K562 (cell line): ENCODE results near the gene MUSK. TPM values are rescaled to one million over a fixed set of nuclear protein-coding genes. Genes with fewer than 3 reads are reported as not detected.

ENCODE experiments used
- ATAC-seq: fragments of 200-7000 bp; cut with Tn5 transposase; 3 replicates; pipeline ENCODE4 v1.9.1; 2020; ENCODE audit warnings: moderate library complexity
- BruUV-seq: library from RNA; stranded (reverse); fragments of 400-500 nt; replicated peaks from 2 replicates; lab custom pipeline; 2021; lab: Mats Ljungman, UMichigan
- CTCF ChIA-PET: fragments of 300-600 bp; formaldehyde crosslinking; extraction: SDS; loops from one replicate; lab custom pipeline; 2021; ENCODE audit warnings: low intra/inter-chr PET ratio; lab: Yijun Ruan, JAX
- POLR2A ChIA-PET: fragments of 300-600, 350-650 bp; sonication (Branson Sonifier 250); formaldehyde crosslinking; extraction: SDS; loops from one replicate; lab custom pipeline; 2021; ENCODE audit warnings: antibody characterized with exemption, inconsistent platforms; lab: Yijun Ruan, JAX
- DNase-seq, 4 experiments: peaks; one replicate each; pipeline versions ENCODE4 v3.0.0 to v3.0.0-alpha.2; 2011 to 2018; ENCODE audit warnings: low spot score in 3 of 4, mixed read lengths in 3 of 4; ENCODE audit errors: extremely low read depth in 1 of 4
- FAIRE-seq: peaks from 2 replicates; lab custom pipeline; 2011; peaks lifted over from hg19 to GRCh38; lab: Jason Lieb, UNC
- H2AFZ ChIP-seq: 2 replicates; pipeline ENCODE4 v1.6.0; 2011; ENCODE audit warnings: low read depth, low read length, control low read depth, inconsistent platforms
- H3K27ac ChIP-seq: fragments of 200-600 bp; 3 replicates; pipeline ENCODE4 v1.8.0; 2011; ENCODE audit warnings: low read depth, mild to moderate bottlenecking, control low read depth, inconsistent platforms, low read length, moderate library complexity, mixed read lengths; ENCODE audit errors: extremely low read depth
- H3K27me3 ChIP-seq, 2 experiments: fragments of 300-600 bp in 1 of 2; 2 replicates in 1 of 2; 3 replicates in 1 of 2; pipeline versions ENCODE4 v1.6.0 to v1.8.0; 2011; ENCODE audit warnings: inconsistent platforms in 2 of 2, low read length in 2 of 2, mild to moderate bottlenecking in 1 of 2, mixed read lengths in 1 of 2, moderate library complexity in 1 of 2; ENCODE audit not compliant: control insufficient read depth in 2 of 2, insufficient read depth in 2 of 2
- H3K36me3 ChIP-seq: fragments of 300-600 bp; 3 replicates; pipeline ENCODE4 v1.8.0; 2011; ENCODE audit warnings: mild to moderate bottlenecking, low read length, inconsistent platforms; ENCODE audit not compliant: control insufficient read depth, insufficient read depth
- H3K4me1 ChIP-seq, 2 experiments: fragments of 200-600 bp in 1 of 2; replicated peaks in 1 of 2; 2 replicates in 1 of 2; 3 replicates in 1 of 2; pipeline versions ENCODE4 v1.5.1 to v1.8.0; 2011; ENCODE audit warnings: inconsistent platforms in 2 of 2, low read length in 2 of 2, mild to moderate bottlenecking in 1 of 2, mixed read lengths in 1 of 2, moderate library complexity in 1 of 2; ENCODE audit not compliant: control insufficient read depth in 2 of 2, insufficient read depth in 2 of 2
- H3K4me2 ChIP-seq: 2 replicates; pipeline ENCODE4 v1.6.1; 2011; ENCODE audit warnings: low read length, control low read depth, inconsistent platforms, mixed read lengths; ENCODE audit not compliant: insufficient read depth
- H3K4me3 ChIP-seq: fragments of 200-600 bp; sonication (generic), shearing (Covaris generic); 2 replicates; pipeline ENCODE4 v1.5.1; 2016; ENCODE audit warnings: control low read depth, inconsistent platforms
- H3K79me2 ChIP-seq: fragments of 200-600 bp; 3 replicates; pipeline ENCODE4 v1.8.0; 2011; ENCODE audit warnings: low read length, inconsistent platforms; ENCODE audit not compliant: control insufficient read depth, insufficient read depth
- H3K9ac ChIP-seq, 2 experiments: 2 replicates each; pipeline versions ENCODE4 v1.6.0 to v1.6.1; 2011; ENCODE audit warnings: low read depth in 2 of 2, low read length in 2 of 2, control low read depth in 1 of 2, inconsistent platforms in 1 of 2, mild to moderate bottlenecking in 1 of 2, mixed read lengths in 1 of 2; ENCODE audit not compliant: insufficient read depth in 1 of 2
- H3K9me1 ChIP-seq: one replicate; pipeline ENCODE4 v1.6.0; 2011; ENCODE audit warnings: inconsistent platforms, mild to moderate bottlenecking, low read length, moderate library complexity; ENCODE audit not compliant: control insufficient read depth, insufficient read depth
- H3K9me3 ChIP-seq: replicated peaks from 2 replicates; pipeline ENCODE4 v1.5.1; 2011; ENCODE audit warnings: low read depth, low read length, inconsistent platforms; ENCODE audit not compliant: control insufficient read depth, insufficient read depth
- H4K20me1 ChIP-seq: replicated peaks from 2 replicates; pipeline ENCODE4 v1.6.1; 2011; ENCODE audit warnings: low read length, inconsistent platforms, mixed read lengths; ENCODE audit not compliant: control insufficient read depth, insufficient read depth
- BRCA1 ChIP-seq, 2 experiments: fragments of 450-650 bp in 1 of 2; sonication (generic) in 1 of 2; formaldehyde crosslinking in 1 of 2; IDR thresholded peaks; 2 replicates each; pipeline versions ENCODE4 v1.5.0 to v1.6.1; 2017 to 2020; ENCODE audit warnings: mild to moderate bottlenecking in 1 of 2, missing genetic modification reagents in 1 of 2
- CAMTA2 ChIP-seq: fragments of 250-450 bp; sonication (Bioruptor Pico); conservative IDR thresholded peaks from 2 replicates; pipeline ENCODE4 v1.5.1; 2022
- COPS2 ChIP-seq: fragments of 450-650 bp; conservative IDR thresholded peaks from 2 replicates; pipeline ENCODE4 v1.6.1; 2016; ENCODE audit warnings: mild to moderate bottlenecking, moderate library complexity
- EHMT2 ChIP-seq: fragments of 450-650 bp; IDR thresholded peaks from 2 replicates; pipeline ENCODE4 v1.6.1; 2018; ENCODE audit warnings: antibody characterized with exemption
- ELF1 ChIP-seq: fragments of 200-800 bp; sonication (Bioruptor generic); IDR thresholded peaks from 2 replicates; pipeline ENCODE4 v1.6.1; 2016; ENCODE audit warnings: missing genetic modification characterization, missing compliant biosample characterization
- GABPB2 ChIP-seq: fragments of 250-450 bp; sonication (Bioruptor Pico); conservative IDR thresholded peaks from 2 replicates; pipeline ENCODE4 v1.5.1; 2021; ENCODE audit warnings: mild to moderate bottlenecking
- GATAD2A ChIP-seq: fragments of 450-650 bp; IDR thresholded peaks from 2 replicates; pipeline ENCODE4 v1.6.1; 2017
- KAT2B ChIP-seq: IDR thresholded peaks from one replicate; pipeline ENCODE4 v1.6.1; 2012; ENCODE audit warnings: low read depth, mild to moderate bottlenecking, control low read depth, inconsistent platforms, low read length, moderate library complexity
- NCOA6 ChIP-seq: fragments of 450-650 bp; IDR thresholded peaks from 2 replicates; pipeline ENCODE4 v1.6.1; 2017; ENCODE audit warnings: mild to moderate bottlenecking
- NUFIP1 ChIP-seq: fragments of 450-650 bp; IDR thresholded peaks from 2 replicates; pipeline ENCODE4 v1.6.1; 2018; ENCODE audit not compliant: partially characterized antibody
- SMARCC2 ChIP-seq: fragments of 450-650 bp; IDR thresholded peaks from 2 replicates; pipeline ENCODE4 v1.6.1; 2017; ENCODE audit warnings: antibody characterized with exemption, moderate library complexity, mild to moderate bottlenecking, low read depth
- TAF1 ChIP-seq: IDR thresholded peaks from 2 replicates; pipeline ENCODE4 v1.6.1; 2011; ENCODE audit warnings: mild to moderate bottlenecking, low read length, moderate library complexity; ENCODE audit not compliant: insufficient read depth, control insufficient read depth, severe bottlenecking; ENCODE audit errors: extremely low read depth
- YY1 ChIP-seq, 3 experiments: IDR thresholded peaks; 2 replicates each; pipeline ENCODE4 v1.6.1; 2011; ENCODE audit warnings: low read length in 2 of 3, mild to moderate bottlenecking in 2 of 3, moderate library complexity in 2 of 3, borderline replicate concordance in 1 of 3, control low read depth in 1 of 3, low read depth in 1 of 3; ENCODE audit not compliant: insufficient read depth in 3 of 3, insufficient replicate concordance in 2 of 3, control insufficient read depth in 1 of 3, insufficient read length in 1 of 3; ENCODE audit errors: extremely low read depth in 1 of 3
- ZFPM2 ChIP-seq: fragments of 250-450 bp; sonication (Bioruptor Pico); IDR thresholded peaks from 2 replicates; pipeline ENCODE4 v1.5.1; 2022; ENCODE audit warnings: mild to moderate bottlenecking
- ZNF224 ChIP-seq: sonication (generic); formaldehyde crosslinking; IDR thresholded peaks from 2 replicates; pipeline ENCODE4 v1.8.0; 2022; ENCODE audit warnings: mild to moderate bottlenecking, missing genetic modification reagents
- in situ Hi-C: fragments of 300-500 bp; cut with MboI; formaldehyde crosslinking; loops from 4 replicates; pipeline ENCODE4 v1.15.0; 2018; ENCODE audit warnings: inconsistent platforms, mixed read lengths
- intact Hi-C: fragments of 100-400 bp; cut with micrococcal nuclease; formaldehyde crosslinking; loops from 2 replicates; pipeline ENCODE4 v1.14.2; 2022
- polyA plus RNA-seq, 8 experiments: library from polyadenylated mRNA; depleted of rRNA in 4 of 8; stranded (reverse) in 5 of 8; unstranded in 3 of 8; fragments of >200 nt; fragmentation: Nextera tagmentation in 2 of 8; fragmentation: Illumina TruSeq in 1 of 8; extraction: Ambion mirVana in 2 of 8; extraction: Trizol in 1 of 8; gene quantifications; 2 replicates each; pipeline versions ENCODE4 v1.2.1 to v1.2.3, GENCODE V29; 2011 to 2014; ENCODE audit warnings: inconsistent platforms in 1 of 8, missing spikeins in 1 of 8
- total RNA-seq, 7 experiments: library from RNA; depleted of rRNA in 6 of 7; stranded (reverse); fragments of >200 nt in 6 of 7; fragmentation: Illumina TruSeq in 2 of 7; extraction: Trizol in 2 of 7; gene quantifications; 2 replicates each; pipeline versions ENCODE4 v1.2.1 to v1.2.3, GENCODE V29; 2011 to 2021; ENCODE audit warnings: low replicate concordance in 1 of 7
- TF ChIP-seq, protein P1 (sequence below): fragments of 250-450 bp; sonication (Bioruptor Pico); IDR thresholded peaks from 2 replicates; pipeline ENCODE4 v1.8.0; 2021; ENCODE audit warnings: borderline replicate concordance, mild to moderate bottlenecking, moderate library complexity; ENCODE audit not compliant: poor library complexity, severe bottlenecking
- TF ChIP-seq, protein P2 (sequence below): sonication (generic); formaldehyde crosslinking; IDR thresholded peaks from 2 replicates; pipeline ENCODE4 v1.8.0; 2022; ENCODE audit warnings: missing genetic modification reagents, mild to moderate bottlenecking, moderate library complexity, borderline replicate concordance

The MUSK gene
- total and polyA plus RNA-seq, 9 of the 15 experiments (the other 6 are each of a cell fraction or from before 2014, with no cell fraction given), result not detected

DNA sequence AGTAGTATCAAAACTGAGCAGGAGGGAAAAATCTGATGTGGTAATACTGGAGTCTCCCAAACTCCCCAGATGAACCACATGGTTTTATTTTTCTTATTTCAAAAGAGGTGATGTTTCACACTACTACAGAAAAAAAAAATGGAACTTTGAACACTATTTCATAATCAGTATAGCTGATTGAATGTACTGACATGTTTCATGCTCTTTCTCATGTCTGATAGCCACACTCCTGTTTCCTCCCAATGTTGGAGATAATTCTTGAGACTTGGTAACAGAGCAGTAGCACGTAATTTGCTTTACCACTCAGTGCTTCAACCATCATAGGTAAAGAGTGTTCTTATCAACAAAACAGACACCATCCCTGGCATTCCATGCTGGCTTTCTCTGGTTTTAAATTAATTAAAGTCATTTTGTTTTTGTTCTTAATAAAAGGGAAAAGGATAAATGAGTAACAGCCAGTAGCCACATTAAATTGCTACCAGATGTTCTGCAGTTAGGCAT lies 85.2 kb downstream of the MUSK start (continued):
- TF ChIP-seq ELF1 (tag) (no peak), GABPB2 (CRISPR knock-in tag) (no peak), SMARCC2 (no peak)

DNA sequence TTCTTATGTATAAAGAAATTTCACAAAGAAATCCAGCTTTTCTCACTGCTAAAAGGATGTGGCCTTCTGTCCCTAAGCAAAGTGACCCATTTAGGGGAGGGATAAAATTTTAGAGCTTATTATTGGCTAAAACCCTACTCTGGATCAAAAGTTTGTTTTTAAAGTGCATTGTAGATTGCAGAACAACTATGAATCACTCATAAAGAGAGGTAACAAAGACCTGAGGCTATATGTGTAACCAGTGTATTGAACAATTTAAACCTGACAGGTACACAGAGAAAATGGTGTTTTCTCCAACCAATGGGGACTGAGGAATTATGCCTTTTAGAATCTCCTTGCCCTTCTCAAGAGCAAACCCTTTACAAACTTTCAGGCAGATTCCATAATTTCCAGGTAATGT lies 86.6 kb downstream of the MUSK start:
- no peaks in the 10 kb centered on the region for H3K9me3 ChIP-seq
- FAIRE-seq, result no peak
- H3K9ac ChIP-seq, result no peak overlapping the region
- H3K27me3 ChIP-seq, result no peaks in the 10 kb centered on the region
- in situ Hi-C loops (no loop called here), intact Hi-C loops (no loop called here)
- H3K27ac ChIP-seq, result no peak overlapping the region
- H3K9me1 ChIP-seq, result no peaks in the 10 kb centered on the region
- ATAC-seq, result no peak
- no peak for DNase-seq
- no peak overlapping the region for H3K4me2 ChIP-seq
- no peaks in the 10 kb centered on the region for H3K36me3 ChIP-seq
- H3K4me3 ChIP-seq, result no peak overlapping the region
- TF ChIP-seq NUFIP1 (no peak), EHMT2 (no peak), GATAD2A (no peak), ZFPM2 (CRISPR knock-in tag) (no peak), KAT2B (no peak), CAMTA2 (CRISPR knock-in tag) (no peak), YY1 (IDR thresholded peaks at IDR 0.05; ENCODE audit: borderline replicate concordance in 1 of 3, control insufficient read depth in 1 of 3, extremely low read depth in 1 of 3, insufficient read depth in 3 of 3, insufficient read length in 1 of 3, insufficient replicate concordance in 2 of 3, low read depth in 1 of 3, low read length in 2 of 3) (no peak), ZNF224 (CRISPR knock-in tag) (no peak), NCOA6 (no peak), BRCA1 (IDR thresholded peaks at IDR 0.05) (no peak), BRCA1 (CRISPR knock-in tag; IDR thresholded peaks at IDR 0.05) (no peak), COPS2 (no peak), TAF1 (no peak)
- TF ChIP-seq, protein P1, sequence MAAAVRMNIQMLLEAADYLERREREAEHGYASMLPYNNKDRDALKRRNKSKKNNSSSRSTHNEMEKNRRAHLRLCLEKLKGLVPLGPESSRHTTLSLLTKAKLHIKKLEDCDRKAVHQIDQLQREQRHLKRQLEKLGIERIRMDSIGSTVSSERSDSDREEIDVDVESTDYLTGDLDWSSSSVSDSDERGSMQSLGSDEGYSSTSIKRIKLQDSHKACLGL (CRISPR knock-in tag), result no peak
- TF ChIP-seq, protein P2, sequence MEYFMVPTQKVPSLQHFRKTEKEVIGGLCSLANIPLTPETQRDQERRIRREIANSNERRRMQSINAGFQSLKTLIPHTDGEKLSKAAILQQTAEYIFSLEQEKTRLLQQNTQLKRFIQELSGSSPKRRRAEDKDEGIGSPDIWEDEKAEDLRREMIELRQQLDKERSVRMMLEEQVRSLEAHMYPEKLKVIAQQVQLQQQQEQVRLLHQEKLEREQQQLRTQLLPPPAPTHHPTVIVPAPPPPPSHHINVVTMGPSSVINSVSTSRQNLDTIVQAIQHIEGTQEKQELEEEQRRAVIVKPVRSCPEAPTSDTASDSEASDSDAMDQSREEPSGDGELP (CRISPR knock-in tag), result no peak
- no TSS peak for BruUV-seq
- ChIA-PET POLR2A (no interaction called here), CTCF (no interaction called here)
- no peaks in the 10 kb centered on the region for H4K20me1 ChIP-seq
- no peak overlapping the region for H2AFZ ChIP-seq
- H3K4me1 ChIP-seq, result no peaks in the 10 kb centered on the region
- no peaks in the 10 kb centered on the region for H3K79me2 ChIP-seq
